Heart left ventricle (tissue), 16 donors: ENCODE data around the gene GRK3. TPM values are rescaled to one million over a fixed set of nuclear protein-coding genes. Genes with fewer than 3 reads are reported as not detected.
A peak's percentile ranks its signal among the peaks of the same experiment; 100 is the strongest.

ENCODE experiments used
- ATAC-seq, 4 donors: fragments of 200-7000 bp; cut with Tn5 transposase; one replicate each; pipeline ENCODE4 v1.9.1; 2020 to 2022; ENCODE audit warnings: moderate library complexity in 4 of 4, mild to moderate bottlenecking in 3 of 4, moderate number of reproducible peaks in 1 of 4
- DNase-seq, 5 donors: peaks; one replicate each; pipeline ENCODE4 v3.0.0-alpha.2; 2020
- H3K27ac ChIP-seq, 12 donors: fragments of 200-600 bp; sonication (generic) in 4 of 12; one replicate each; pipeline versions ENCODE4 v1.5.0 to v1.8.0; 2016 to 2022; ENCODE audit warnings: mild to moderate bottlenecking in 2 of 12
- H3K27me3 ChIP-seq, 9 donors: fragments of 200-600 bp; sonication (generic) in 2 of 9; one replicate each; pipeline versions ENCODE4 v1.5.1 to v1.8.0; 2016 to 2022; ENCODE audit warnings: mild to moderate bottlenecking in 3 of 9
- H3K36me3 ChIP-seq, 9 donors: fragments of 200-600 bp; sonication (generic) in 2 of 9; one replicate each; pipeline versions ENCODE4 v1.5.0 to v1.8.0; 2018 to 2022; ENCODE audit warnings: mild to moderate bottlenecking in 2 of 9
- H3K4me1 ChIP-seq, 12 donors: fragments of 200-600 bp; sonication (generic) in 4 of 12; one replicate each; pipeline versions ENCODE4 v1.5.0 to v1.8.0; 2016 to 2022; ENCODE audit warnings: mild to moderate bottlenecking in 3 of 12
- H3K4me3 ChIP-seq, 12 donors: fragments of 200-600 bp; sonication (generic) in 4 of 12; one replicate each; pipeline versions ENCODE4 v1.5.0 to v1.8.0; 2017 to 2022; ENCODE audit warnings: mild to moderate bottlenecking in 9 of 12, moderate library complexity in 4 of 12
- H3K9me3 ChIP-seq, 12 donors: fragments of 200-600 bp; sonication (generic) in 4 of 12; one replicate each; pipeline versions ENCODE4 v1.5.0 to v1.8.0; 2016 to 2022; ENCODE audit warnings: mild to moderate bottlenecking in 1 of 12
- POLR2A ChIP-seq, 2 donors: fragments of 450-650 bp; IDR thresholded peaks; one replicate each; pipeline ENCODE4 v1.6.1; 2017; ENCODE audit warnings: antibody characterized with exemption in 2 of 2, mild to moderate bottlenecking in 2 of 2, moderate library complexity in 2 of 2
- WGBS, 4 donors: extraction: QIAGEN DNeasy Blood & Tissue Kit in 2 of 4; methylation state at CpG; one replicate each; pipeline versions ENCODE4 v1.1.5 to v1.1.7; 2013 to 2018; 5-methylcytosine and 5-hydroxymethylcytosine counted together
- intact Hi-C, 10 donors: fragments of 100-400 bp; cut with DNase I; formaldehyde crosslinking; loops; one replicate each; pipeline versions ENCODE4 v1.11.1 to v1.14.2; 2022
- polyA plus RNA-seq, 2 donors: library from polyadenylated mRNA; stranded (reverse); fragments of 200-250 nt; gene quantifications; one replicate each; pipeline ENCODE4 v1.2.3, GENCODE V29; 2013
- total RNA-seq, 9 donors: library from RNA; depleted of rRNA in 2 of 9; stranded (reverse); fragments of >200 nt in 2 of 9; fragmentation: NEBNext Ultra II Directional in 3 of 9; extraction: Animal tissue kit (Norgen Biotek cat#: 25700) in 3 of 9; gene quantifications; one replicate each; pipeline versions ENCODE4 v1.1.0 to v1.2.4, GENCODE V29; 2016 to 2023
- TF ChIP-seq, protein P1 (sequence below), 12 donors: fragments of 200-600 bp; sonication (generic) in 4 of 12; IDR thresholded peaks; one replicate each; pipeline versions ENCODE4 v1.5.0 to v1.8.0; 2018 to 2022; ENCODE audit warnings: antibody characterized with exemption in 12 of 12, mild to moderate bottlenecking in 5 of 12
- donor health status: ischemic (EF 13 %, LVEDD 7.1; RV severe dilation, severe dysfunction).
- donor health status: healthy with polysubstance abuse.
- donor health status: DM: no; HTN: yes; CAD: no.
- donor health status: DM: no; HTN: no; CAD: no.
- donor health status: ischemic (EF 25% LVEDD 6.9; RV normal size, moderate dysfunction).
- donor health status: ischemic (EF 25% LVEDD 5.7; RV mildly dilated, moderate dysfunction).
- donor health status: healthy.
- donor health status: DM: yes; HTN: yes; CAD: no.
- donor health status: ischemic (EF 35%, LVEDD 5.7; RV mildly dilated, moderate dysfunction).
- donor health status: nonischemic (EF 11% LVEDD 7.7; RV severe dilation, severe dysfunction).
- donor health status: DM: yes; HTN: yes; CAD: no.
- donor health status: PGD.
- donor health status: ischemic (EF 29% LVEDD 5.4; RV normal size, mild dysfunction).
- donor health status: nonischemic (EF 23%, LVEDD 6.1; RV moderate dilation, normal function).

GRK3 gene
- total and polyA plus RNA-seq, 11 donors, result 1.1 to 16.2 (median 5.9) TPM

DNA sequence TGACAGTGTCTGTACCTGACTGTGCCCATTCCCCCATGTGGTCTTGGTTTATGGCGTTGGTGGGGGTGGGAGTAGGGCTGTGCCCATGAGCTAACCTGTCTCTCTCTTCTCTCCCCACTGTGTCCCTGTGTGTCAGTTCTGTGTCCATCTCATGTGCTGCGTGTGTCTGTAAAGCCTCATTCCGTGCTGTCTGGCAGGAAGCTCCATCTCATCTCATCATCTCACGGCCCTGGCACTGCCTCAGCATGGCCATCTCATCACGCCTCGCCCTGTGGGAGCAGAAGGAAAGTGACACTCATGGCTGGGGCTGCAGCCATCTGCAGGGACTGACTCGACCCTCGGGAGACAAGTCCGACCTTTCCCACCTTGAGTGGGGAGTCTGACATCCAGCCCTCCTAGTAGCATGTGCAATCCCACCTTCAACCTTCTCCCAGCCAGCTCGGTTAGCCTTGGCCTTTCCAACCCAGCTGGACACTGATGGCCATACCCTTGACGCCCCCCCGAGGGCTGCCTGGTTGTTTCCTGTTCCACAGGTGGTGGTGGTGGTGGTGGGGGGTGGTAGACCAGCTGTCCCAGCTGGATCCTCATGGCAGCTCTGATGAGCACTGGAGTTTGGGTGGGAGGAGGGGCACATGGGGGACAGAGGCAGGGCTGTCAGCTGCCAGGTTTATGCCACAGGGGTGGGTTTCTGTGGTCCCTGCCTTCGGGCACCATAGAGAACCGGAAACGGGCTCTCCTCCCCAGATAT lies 196.5 kb downstream of the GRK3 start:
- WGBS, 4 donors, result 60 to 78% (median 65%) methylated on average over 8 to 15 of the region's 15 CpGs
- intact Hi-C loops, result loop anchor here in 1 of 10 donors (5.0 kb wide), 1 partner anchor 289 kb away; no protein-coding TSS in a partner anchor
- TF ChIP-seq, protein P1, sequence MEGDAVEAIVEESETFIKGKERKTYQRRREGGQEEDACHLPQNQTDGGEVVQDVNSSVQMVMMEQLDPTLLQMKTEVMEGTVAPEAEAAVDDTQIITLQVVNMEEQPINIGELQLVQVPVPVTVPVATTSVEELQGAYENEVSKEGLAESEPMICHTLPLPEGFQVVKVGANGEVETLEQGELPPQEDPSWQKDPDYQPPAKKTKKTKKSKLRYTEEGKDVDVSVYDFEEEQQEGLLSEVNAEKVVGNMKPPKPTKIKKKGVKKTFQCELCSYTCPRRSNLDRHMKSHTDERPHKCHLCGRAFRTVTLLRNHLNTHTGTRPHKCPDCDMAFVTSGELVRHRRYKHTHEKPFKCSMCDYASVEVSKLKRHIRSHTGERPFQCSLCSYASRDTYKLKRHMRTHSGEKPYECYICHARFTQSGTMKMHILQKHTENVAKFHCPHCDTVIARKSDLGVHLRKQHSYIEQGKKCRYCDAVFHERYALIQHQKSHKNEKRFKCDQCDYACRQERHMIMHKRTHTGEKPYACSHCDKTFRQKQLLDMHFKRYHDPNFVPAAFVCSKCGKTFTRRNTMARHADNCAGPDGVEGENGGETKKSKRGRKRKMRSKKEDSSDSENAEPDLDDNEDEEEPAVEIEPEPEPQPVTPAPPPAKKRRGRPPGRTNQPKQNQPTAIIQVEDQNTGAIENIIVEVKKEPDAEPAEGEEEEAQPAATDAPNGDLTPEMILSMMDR (IDR thresholded peaks at IDR 0.05), result no peak
- no peak for TF ChIP-seq POLR2A (IDR thresholded peaks at IDR 0.05)
- Histone ChIP-seq H3K4me3 (no peak overlapping the region), H3K27ac (peak overlapping the region in 10 of 12 donors; percentile 6 to 93 (median 77)), H3K4me1 (peaks cover 0 to 75% (median 27%) of the 10 kb centered on the region in 12 donors), H3K9me3 (peaks cover 0 to 3% (median 0%) of the 10 kb centered on the region in 12 donors), H3K27me3 (no peaks in the 10 kb centered on the region), H3K36me3 (peaks cover 0 to 29% (median 0%) of the 10 kb centered on the region in 9 donors)
- ATAC-seq, result peak in 2 of 4 donors; percentile 5 to 16
- DNase-seq, result no peak

DNA sequence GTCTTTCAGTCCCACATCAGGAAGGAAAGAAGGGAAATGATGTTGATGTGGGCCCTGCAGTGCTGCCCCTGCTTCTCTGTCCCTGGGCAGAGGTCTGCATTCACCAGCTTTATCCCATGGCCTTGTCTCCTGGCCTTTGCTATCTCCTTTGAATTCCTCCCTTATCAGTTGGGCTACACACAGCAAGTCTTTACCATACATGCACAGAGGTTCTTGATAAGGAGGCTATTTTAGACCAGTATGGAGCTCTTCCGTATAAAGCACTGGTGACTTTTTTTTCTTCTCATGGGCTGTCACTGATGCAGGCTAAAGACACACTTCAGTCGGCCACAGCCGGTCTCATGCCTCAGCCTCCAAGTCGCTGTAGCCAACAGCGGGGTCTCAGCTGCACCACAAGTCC lies 197.7 kb downstream of the GRK3 start:
- Histone ChIP-seq H3K4me1 (peaks cover 0 to 67% (median 25%) of the 10 kb centered on the region in 12 donors), H3K9me3 (peaks cover 0 to 13% (median 1%) of the 10 kb centered on the region in 12 donors), H3K27me3 (no peaks in the 10 kb centered on the region), H3K4me3 (no peak overlapping the region), H3K36me3 (peaks cover 0 to 38% (median 0%) of the 10 kb centered on the region in 9 donors), H3K27ac (peak overlapping the region; percentile 6 to 93 (median 72))
- WGBS, 4 donors, result 26 to 45% (median 32%) methylated on average over 5 of the region's 5 CpGs
- TF ChIP-seq, protein P1 (IDR thresholded peaks at IDR 0.05), result no peak
- no peak for TF ChIP-seq POLR2A (IDR thresholded peaks at IDR 0.05)
- ATAC-seq (peak; percentile 60 to 80 (median 74)), DNase-seq (peak in 1 of 5 donors; percentile 30)
- intact Hi-C loops, result loop anchor here in 1 of 10 donors (5.0 kb wide), 1 partner anchor 290 kb away; no protein-coding TSS in a partner anchor

DNA sequence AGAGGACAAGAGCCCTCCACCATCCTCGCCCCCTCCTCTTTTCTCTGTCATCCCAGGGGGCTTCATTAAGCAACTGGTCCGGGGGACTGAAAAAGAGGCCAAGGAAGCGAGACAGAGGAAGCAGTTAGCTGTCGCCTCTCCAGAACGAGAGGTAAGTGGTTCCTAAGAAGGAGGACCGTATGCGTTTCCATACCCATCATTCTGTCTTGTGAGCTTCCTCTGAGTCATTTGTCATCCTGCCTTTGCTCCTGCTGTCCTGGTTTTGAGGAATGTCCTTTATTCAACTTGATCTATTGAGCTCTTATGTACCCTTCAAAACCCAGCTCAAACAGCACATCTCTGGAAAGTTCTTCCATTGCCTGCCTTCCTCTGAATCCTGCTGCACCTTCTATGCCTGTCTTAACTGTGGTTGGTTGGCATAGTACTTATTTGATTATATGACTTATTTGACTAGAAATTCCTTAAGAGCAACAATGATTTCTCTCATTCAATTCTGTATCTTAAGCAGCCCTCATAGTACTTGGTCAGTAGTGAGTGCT lies 198.8 kb downstream of the GRK3 start:
- ATAC-seq (no peak), DNase-seq (no peak)
- peak overlapping the region in 8 of 12 donors; percentile 38 to 93 (median 82) for H3K27ac ChIP-seq
- H3K4me1 ChIP-seq, result peaks cover 0 to 59% (median 25%) of the 10 kb centered on the region in 12 donors
- H3K4me3 ChIP-seq, result no peak overlapping the region
- no peak for TF ChIP-seq POLR2A (IDR thresholded peaks at IDR 0.05)
- TF ChIP-seq, protein P1 (IDR thresholded peaks at IDR 0.05), result no peak
- peaks cover 0 to 49% (median 10%) of the 10 kb centered on the region in 9 donors for H3K36me3 ChIP-seq
- H3K9me3 ChIP-seq, result peaks cover 0 to 14% (median 1%) of the 10 kb centered on the region in 12 donors
- no peaks in the 10 kb centered on the region for H3K27me3 ChIP-seq
- intact Hi-C loops, result loop anchor here in 1 of 10 donors (5.0 kb wide), 1 partner anchor 291 kb away; no protein-coding TSS in a partner anchor
- WGBS, 4 donors, result 61 to 70% (median 66%) methylated on average over 7 of the region's 7 CpGs
